Measurements from ENCODE around the gene UQCR10. TPM values are rescaled to one million over a fixed set of nuclear protein-coding genes. Genes with fewer than 3 reads are reported as not detected.

Gene UQCR10
- polyA plus RNA-seq, 1 donor from 2014 or later: 192 TPM

DNA sequence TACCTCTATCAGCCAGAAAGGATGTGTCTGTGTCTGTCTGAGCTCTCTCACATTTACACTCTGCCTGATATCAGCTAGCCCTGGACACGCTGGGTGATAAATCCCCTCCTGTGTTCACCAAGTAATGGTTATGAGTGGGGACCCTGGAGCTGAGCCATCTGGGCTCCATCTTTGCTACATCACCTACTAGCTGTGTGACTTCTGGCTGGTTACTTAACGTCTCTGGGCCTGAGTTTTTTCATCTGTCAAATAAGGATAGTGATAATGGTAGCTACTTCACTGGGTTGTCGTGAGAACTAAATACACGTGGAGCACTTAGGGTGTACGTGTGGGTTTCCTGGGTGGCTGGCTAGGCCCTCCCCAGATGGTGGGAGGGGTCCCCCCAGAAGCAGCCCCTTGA, 22.9 kb downstream of the UQCR10 start:
- H3F3A ChIP-seq (ENCODE audit: insufficient read depth, low read length, poor library complexity, severe bottlenecking): no peaks in the 10 kb centered on the region
- no peaks in the 10 kb centered on the region for H3K9me3 ChIP-seq (ENCODE audit: low read length)
- H3K27me3 ChIP-seq (ENCODE audit: insufficient read depth, low read depth, low read length): no peaks in the 10 kb centered on the region
- TF ChIP-seq, protein P1, sequence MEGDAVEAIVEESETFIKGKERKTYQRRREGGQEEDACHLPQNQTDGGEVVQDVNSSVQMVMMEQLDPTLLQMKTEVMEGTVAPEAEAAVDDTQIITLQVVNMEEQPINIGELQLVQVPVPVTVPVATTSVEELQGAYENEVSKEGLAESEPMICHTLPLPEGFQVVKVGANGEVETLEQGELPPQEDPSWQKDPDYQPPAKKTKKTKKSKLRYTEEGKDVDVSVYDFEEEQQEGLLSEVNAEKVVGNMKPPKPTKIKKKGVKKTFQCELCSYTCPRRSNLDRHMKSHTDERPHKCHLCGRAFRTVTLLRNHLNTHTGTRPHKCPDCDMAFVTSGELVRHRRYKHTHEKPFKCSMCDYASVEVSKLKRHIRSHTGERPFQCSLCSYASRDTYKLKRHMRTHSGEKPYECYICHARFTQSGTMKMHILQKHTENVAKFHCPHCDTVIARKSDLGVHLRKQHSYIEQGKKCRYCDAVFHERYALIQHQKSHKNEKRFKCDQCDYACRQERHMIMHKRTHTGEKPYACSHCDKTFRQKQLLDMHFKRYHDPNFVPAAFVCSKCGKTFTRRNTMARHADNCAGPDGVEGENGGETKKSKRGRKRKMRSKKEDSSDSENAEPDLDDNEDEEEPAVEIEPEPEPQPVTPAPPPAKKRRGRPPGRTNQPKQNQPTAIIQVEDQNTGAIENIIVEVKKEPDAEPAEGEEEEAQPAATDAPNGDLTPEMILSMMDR (IDR thresholded peaks at IDR 0.05; ENCODE audit: poor library complexity, severe bottlenecking): no peak
- peaks cover 8% of the 10 kb centered on the region for H3K36me3 ChIP-seq (ENCODE audit: insufficient read depth, low read length)
- H3K9ac ChIP-seq (ENCODE audit: low read length): no peak overlapping the region
- no peaks in the 10 kb centered on the region for H3K79me2 ChIP-seq (replicated peaks; ENCODE audit: insufficient read depth, low read length)
- no peaks in the 10 kb centered on the region for H4K20me1 ChIP-seq (ENCODE audit: insufficient read depth)
- no peak overlapping the region for H3K4me3 ChIP-seq (ENCODE audit: low read length)
- no peak overlapping the region for H2AFZ ChIP-seq (ENCODE audit: low read depth, low read length)
- H3K4me2 ChIP-seq (ENCODE audit: low read length): no peak overlapping the region
- no peak overlapping the region for H3K27ac ChIP-seq (ENCODE audit: low read length)
- H3K9me2 ChIP-seq (ENCODE audit: insufficient read depth, low read length): no peaks in the 10 kb centered on the region

DNA sequence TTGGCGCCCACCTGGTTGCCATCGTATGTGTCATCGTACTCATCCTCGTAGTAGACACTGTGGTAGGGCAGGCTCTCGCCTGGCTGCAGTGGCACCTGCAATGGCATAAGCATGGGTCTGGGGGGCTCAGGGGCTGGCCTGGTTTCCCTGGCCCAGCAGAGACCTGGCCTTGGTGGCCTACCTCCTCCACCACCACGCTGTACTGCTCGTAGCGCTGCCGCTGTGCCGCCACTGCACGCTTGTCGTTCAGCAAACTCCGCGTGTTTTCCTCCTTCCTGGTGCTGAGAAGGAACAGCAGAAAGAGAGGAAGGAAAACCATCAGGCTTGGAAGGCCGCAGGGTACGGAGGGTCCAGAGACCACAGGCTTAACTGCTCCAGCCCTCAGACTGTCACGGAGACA, 26.2 kb downstream of the UQCR10 start:
- H3K36me3 ChIP-seq (ENCODE audit: insufficient read depth, low read length): peaks cover 8% of the 10 kb centered on the region
- H2AFZ ChIP-seq (ENCODE audit: low read depth, low read length): no peak overlapping the region
- no peaks in the 10 kb centered on the region for H3K79me2 ChIP-seq (replicated peaks; ENCODE audit: insufficient read depth, low read length)
- no peak overlapping the region for H3K4me2 ChIP-seq (ENCODE audit: low read length)
- TF ChIP-seq POLR2AphosphoS5 (IDR thresholded peaks at IDR 0.05): no peak
- TF ChIP-seq, protein P1 (IDR thresholded peaks at IDR 0.05; ENCODE audit: poor library complexity, severe bottlenecking): no peak
- TF ChIP-seq MXI1 (conservative IDR thresholded peaks at IDR 0.05; ENCODE audit: poor library complexity, severe bottlenecking): no peak
- TF ChIP-seq TAF1 (IDR thresholded peaks at IDR 0.05; ENCODE audit: low read depth): no peak
- no peak for TF ChIP-seq EP300 (conservative IDR thresholded peaks at IDR 0.05; ENCODE audit: poor library complexity, severe bottlenecking)
- TF ChIP-seq, protein P2, sequence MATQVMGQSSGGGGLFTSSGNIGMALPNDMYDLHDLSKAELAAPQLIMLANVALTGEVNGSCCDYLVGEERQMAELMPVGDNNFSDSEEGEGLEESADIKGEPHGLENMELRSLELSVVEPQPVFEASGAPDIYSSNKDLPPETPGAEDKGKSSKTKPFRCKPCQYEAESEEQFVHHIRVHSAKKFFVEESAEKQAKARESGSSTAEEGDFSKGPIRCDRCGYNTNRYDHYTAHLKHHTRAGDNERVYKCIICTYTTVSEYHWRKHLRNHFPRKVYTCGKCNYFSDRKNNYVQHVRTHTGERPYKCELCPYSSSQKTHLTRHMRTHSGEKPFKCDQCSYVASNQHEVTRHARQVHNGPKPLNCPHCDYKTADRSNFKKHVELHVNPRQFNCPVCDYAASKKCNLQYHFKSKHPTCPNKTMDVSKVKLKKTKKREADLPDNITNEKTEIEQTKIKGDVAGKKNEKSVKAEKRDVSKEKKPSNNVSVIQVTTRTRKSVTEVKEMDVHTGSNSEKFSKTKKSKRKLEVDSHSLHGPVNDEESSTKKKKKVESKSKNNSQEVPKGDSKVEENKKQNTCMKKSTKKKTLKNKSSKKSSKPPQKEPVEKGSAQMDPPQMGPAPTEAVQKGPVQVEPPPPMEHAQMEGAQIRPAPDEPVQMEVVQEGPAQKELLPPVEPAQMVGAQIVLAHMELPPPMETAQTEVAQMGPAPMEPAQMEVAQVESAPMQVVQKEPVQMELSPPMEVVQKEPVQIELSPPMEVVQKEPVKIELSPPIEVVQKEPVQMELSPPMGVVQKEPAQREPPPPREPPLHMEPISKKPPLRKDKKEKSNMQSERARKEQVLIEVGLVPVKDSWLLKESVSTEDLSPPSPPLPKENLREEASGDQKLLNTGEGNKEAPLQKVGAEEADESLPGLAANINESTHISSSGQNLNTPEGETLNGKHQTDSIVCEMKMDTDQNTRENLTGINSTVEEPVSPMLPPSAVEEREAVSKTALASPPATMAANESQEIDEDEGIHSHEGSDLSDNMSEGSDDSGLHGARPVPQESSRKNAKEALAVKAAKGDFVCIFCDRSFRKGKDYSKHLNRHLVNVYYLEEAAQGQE (IDR thresholded peaks at IDR 0.05; ENCODE audit: borderline replicate concordance): no peak
- TF ChIP-seq EZH2 (IDR thresholded peaks at IDR 0.05; ENCODE audit: borderline replicate concordance, insufficient read depth, low read length, poor library complexity, severe bottlenecking): no peak
- TF ChIP-seq SMC3 (conservative IDR thresholded peaks at IDR 0.05; ENCODE audit: poor library complexity): no peak
- no peak for TF ChIP-seq RAD21 (conservative IDR thresholded peaks at IDR 0.05)
- H3F3A ChIP-seq (ENCODE audit: insufficient read depth, low read length, poor library complexity, severe bottlenecking): no peaks in the 10 kb centered on the region
- H3K9me2 ChIP-seq (ENCODE audit: insufficient read depth, low read length): no peaks in the 10 kb centered on the region
- H3K9me3 ChIP-seq (ENCODE audit: low read length): no peaks in the 10 kb centered on the region
- H3K9ac ChIP-seq (ENCODE audit: low read length): no peak overlapping the region
- no peak overlapping the region for H3K27ac ChIP-seq (ENCODE audit: low read length)
- H3K27me3 ChIP-seq (ENCODE audit: insufficient read depth, low read depth, low read length): no peaks in the 10 kb centered on the region
- no peak overlapping the region for H3K4me3 ChIP-seq (ENCODE audit: low read length)
- H4K20me1 ChIP-seq (ENCODE audit: insufficient read depth): no peaks in the 10 kb centered on the region

All from neural cell (in vitro differentiated cells).